Globus pallidus (tissue), 1 donor: Measurements from ENCODE around the gene CLCNKB.

Experiments used
- DNase-seq: peaks from one replicate; pipeline ENCODE4 v3.0.0-alpha.2; 2015; ENCODE audit warnings: low spot score

CLCNKB gene

GRCh38 chr1:16076031-16076864 lies 32.7 kb downstream of the CLCNKB start:
- no peak for DNase-seq

- DNase-seq = no peak
Observed at GRCh38 chr1:16076865-16077238, 33.3 kb downstream of the CLCNKB start.

GRCh38 chr1:16077406-16078245 lies 34.0 kb downstream of the CLCNKB start:
- no peak for DNase-seq

GRCh38 chr1:16078925-16079656 lies 35.5 kb downstream of the CLCNKB start:
- peak; percentile 65 for DNase-seq

DNA sequence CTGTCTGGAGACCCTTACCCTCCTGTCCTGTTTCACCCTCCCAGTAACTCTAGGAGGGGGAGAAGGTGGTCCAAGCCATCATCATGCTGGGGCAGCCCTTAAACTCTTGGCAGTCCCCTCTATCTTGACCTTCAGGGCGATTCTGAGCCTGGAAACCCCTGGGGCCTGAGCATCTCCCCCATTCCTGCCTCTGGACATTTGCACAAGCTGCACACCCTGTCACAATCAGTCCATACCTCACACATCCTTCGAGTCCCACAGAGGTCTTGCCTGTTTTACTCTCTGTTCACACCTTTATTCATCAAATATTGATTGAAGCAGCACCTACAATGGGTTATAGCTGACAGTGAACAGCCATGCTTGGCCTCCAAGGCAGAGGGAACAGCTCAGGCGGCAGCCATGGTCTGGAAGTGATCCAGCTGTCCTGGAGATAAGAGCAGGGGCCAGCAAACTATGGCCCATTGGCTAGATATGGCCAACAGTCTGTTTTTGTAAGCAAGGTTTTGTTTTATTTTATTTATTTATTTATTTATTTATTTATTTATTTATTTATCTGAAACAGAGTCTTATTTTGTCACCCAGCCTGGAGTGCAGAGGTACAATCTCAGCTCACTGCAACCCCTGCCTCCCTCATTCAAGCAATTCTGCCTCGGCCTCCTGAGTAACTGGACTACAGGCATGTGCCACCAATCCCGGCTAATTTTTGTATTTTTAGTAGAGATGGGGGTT lies 37.0 kb downstream of the CLCNKB start:
- no peak for DNase-seq

- no peak for DNase-seq
Observed at GRCh38 chr1:16081636-16082035, 38.1 kb downstream of the CLCNKB start.

DNA sequence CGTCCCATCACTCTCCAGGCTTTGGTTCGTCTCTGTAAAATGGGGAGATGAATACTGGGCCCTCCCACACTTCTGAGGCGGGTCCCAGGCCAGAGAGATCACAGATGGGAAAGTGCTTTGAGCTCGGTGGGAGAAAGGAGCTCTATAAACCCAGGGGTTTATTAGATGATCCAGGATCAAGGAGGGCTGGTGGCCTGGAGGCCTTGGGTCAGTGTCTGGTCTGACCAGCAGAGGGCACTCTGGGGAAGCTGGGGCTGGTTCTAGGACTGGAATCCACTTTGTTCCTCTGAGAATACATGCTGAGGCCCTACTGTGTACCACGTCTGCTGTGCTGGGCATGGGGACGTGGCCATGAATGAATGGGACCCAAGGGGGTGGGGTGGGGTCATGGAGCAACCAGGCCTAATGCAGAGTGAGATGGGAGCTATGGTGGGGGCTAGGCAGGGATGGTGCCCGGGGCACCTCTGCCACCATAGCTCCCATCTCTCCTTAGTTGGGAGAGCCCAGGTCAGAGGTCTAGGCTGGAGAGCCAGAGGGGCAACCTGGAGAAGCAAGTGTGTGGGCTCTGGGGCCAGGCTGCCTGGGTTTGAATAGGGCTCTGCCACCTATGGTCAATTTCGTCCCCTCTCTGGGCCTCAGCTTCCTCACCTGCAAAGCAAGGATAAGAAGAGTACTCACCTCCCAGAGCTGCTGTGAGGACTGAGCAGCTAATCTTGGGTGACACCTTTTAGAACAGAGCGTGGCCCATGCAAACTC lies 38.9 kb downstream of the CLCNKB start:
- no peak for DNase-seq

- no peak for DNase-seq
Observed at GRCh38 chr1:16083486-16083885, 39.9 kb downstream of the CLCNKB start.

- no peak for DNase-seq
Observed at GRCh38 chr1:16085522-16085921, 41.9 kb downstream of the CLCNKB start.

GRCh38 chr1:16087733-16088132 lies 44.2 kb downstream of the CLCNKB start:
- DNase-seq = no peak

GRCh38 chr1:16088351-16088911 lies 44.8 kb downstream of the CLCNKB start:
- DNase-seq = no peak

DNA sequence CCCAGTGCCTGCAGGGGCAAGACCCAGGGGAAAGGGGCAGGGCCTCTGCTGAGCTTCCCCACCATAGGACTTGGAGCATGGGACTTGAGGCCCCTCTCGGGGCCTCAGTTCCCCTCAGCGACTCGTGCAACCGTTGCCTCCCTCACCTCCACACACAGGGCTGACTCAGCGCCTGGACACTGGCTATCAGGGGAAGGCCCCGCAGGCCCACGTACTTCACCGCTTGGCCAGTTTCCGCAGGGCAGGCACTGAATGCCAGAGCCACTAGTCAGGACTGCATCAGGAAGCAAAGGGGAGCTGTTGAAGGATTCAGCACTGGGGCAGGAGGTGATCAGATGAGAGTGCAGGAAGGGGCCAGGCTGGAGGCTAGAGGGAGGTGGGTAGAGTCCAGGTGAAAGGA lies 45.4 kb downstream of the CLCNKB start:
- no peak for DNase-seq

- DNase-seq = no peak
Observed at GRCh38 chr1:16090076-16090826, 46.7 kb downstream of the CLCNKB start.

GRCh38 chr1:16091296-16091695 lies 47.7 kb downstream of the CLCNKB start:
- no peak for DNase-seq

- no peak for DNase-seq
Observed at GRCh38 chr1:16092097-16092922, 48.7 kb downstream of the CLCNKB start.

- no peak for DNase-seq
Observed at GRCh38 chr1:16092923-16093511, 49.4 kb downstream of the CLCNKB start.

DNA sequence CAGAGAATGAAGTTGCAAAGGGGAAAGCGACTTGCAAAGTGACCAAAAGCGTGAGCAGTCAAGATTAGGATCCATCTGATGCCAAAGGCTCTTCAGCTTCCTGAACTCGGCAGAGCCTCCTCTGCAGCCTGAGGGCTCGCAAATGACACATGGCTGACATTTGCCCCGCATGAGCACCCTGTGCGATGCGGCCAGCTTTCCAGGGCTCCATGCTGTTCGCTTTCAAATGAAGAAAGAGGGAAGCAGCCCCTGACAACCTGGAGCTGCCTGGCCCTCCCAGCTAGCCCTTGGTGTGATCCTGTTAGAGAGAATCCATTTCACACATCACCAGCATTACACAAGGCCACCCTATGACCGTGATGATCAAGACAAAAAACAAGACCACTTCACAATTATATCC lies 50.0 kb downstream of the CLCNKB start:
- DNase-seq = no peak

DNA sequence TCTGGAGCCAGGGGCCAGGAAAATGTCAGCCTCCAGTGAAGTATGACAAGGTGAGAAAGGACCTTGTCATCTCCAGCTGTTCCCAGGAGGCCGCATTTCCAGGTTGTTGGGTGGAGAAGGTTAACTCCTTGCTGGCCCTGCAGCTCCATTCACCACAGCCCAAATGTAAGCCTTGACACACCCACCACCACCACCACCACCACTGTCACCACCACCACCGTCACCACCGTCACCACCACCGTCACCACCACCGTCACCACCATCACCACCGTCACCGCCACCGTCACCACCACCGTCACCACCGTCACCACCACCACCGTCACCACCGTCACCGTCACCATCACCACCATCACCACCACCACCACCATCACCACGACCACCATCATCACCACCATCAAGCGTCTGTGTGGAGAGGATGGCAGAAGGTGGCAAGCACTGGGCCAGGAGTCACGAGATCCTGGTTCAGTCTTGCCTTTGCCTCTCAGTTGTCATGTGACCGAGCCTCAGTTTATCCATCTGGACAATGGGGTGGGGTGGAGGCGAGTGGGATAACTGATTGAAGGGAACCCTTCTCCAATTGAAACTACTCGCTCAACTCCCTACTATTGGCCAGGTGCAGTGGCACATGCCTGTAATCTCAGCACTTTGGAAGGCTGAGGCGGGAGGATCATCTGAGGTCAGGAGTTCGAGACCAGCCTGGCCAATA lies 51.0 kb downstream of the CLCNKB start:
- DNase-seq = no peak
